Stimulated activated CD8-positive, alpha-beta memory T cell treated with anti-CD3 and anti-CD28 coated beads, Interleukin-2, amount 100 ng/mL, for 48 hours (primary cell): ENCODE measurements around the gene APPL2.
"Not testable (repeated sequence)": the region's sequence is repeated elsewhere in the genome, so short reads cannot be mapped to it uniquely, and the experiment has no call there.

ENCODE experiments used
- DNase-seq, 2 donors: peaks; one replicate each; pipeline ENCODE4 v3.0.0-alpha.2; 2020; ENCODE audit warnings: low read depth in 2 of 2

Gene APPL2

GRCh38 chr12:105194947-105195346 is 41.0 kb downstream of the APPL2 start:
- no peak for DNase-seq

- no peak for DNase-seq
Observed at GRCh38 chr12:105192624-105193225, 43.2 kb downstream of the APPL2 start.

- no peak for DNase-seq
Observed at GRCh38 chr12:105190530-105190929, 45.4 kb downstream of the APPL2 start.

GRCh38 chr12:105189293-105189692 is 46.7 kb downstream of the APPL2 start:
- DNase-seq, result no peak

- DNase-seq, result not testable (repeated sequence)
Observed at GRCh38 chr12:105183976-105184375, 52.0 kb downstream of the APPL2 start.

GRCh38 chr12:105183406-105183805 is 52.6 kb downstream of the APPL2 start:
- not testable (repeated sequence) for DNase-seq

- DNase-seq, result not testable (repeated sequence)
Observed at GRCh38 chr12:105179114-105179513, 56.9 kb downstream of the APPL2 start.

GRCh38 chr12:105177208-105177607 is 58.8 kb downstream of the APPL2 start:
- DNase-seq, result no peak

- DNase-seq, result no peak
Observed at GRCh38 chr12:105175397-105175990, 60.5 kb downstream of the APPL2 start.

- no peak for DNase-seq
Observed at GRCh38 chr12:105171691-105172436, 64.1 kb downstream of the APPL2 start.

- DNase-seq, result no peak
Observed at GRCh38 chr12:105170139-105170538, 65.8 kb downstream of the APPL2 start.

GRCh38 chr12:105168006-105168405 is 68.0 kb downstream of the APPL2 start:
- DNase-seq, result no peak

- DNase-seq, result no peak
Observed at GRCh38 chr12:105167346-105167745, 68.6 kb downstream of the APPL2 start.

- DNase-seq, result no peak
Observed at GRCh38 chr12:105166736-105167135, 69.2 kb downstream of the APPL2 start.

GRCh38 chr12:105164068-105164467 is 71.9 kb downstream of the APPL2 start:
- DNase-seq, result no peak

- no peak for DNase-seq
Observed at GRCh38 chr12:105162174-105162573, 73.8 kb downstream of the APPL2 start.

- DNase-seq, result no peak
Observed at GRCh38 chr12:105158876-105159275, 77.1 kb downstream of the APPL2 start.

- DNase-seq, result no peak
Observed at GRCh38 chr12:105157606-105158005, 78.4 kb downstream of the APPL2 start.

- no peak for DNase-seq
Observed at GRCh38 chr12:105156260-105156659, 79.7 kb downstream of the APPL2 start.

GRCh38 chr12:105142259-105142658 is 93.7 kb downstream of the APPL2 start:
- no peak for DNase-seq

- no peak for DNase-seq
Observed at GRCh38 chr12:105141320-105141922, 94.6 kb downstream of the APPL2 start.

- DNase-seq, result no peak
Observed at GRCh38 chr12:105138248-105138647, 97.7 kb downstream of the APPL2 start.
